ENCODE data around the gene CREB5.
"Not testable (repeated sequence)": the region's sequence is repeated elsewhere in the genome, so short reads cannot be mapped to it uniquely, and the experiment has no call there.

Gene CREB5

GRCh38 chr7:28411876-28412662 lies at the start of gene CREB5:
CREB5 (plus strand) TSS chr7:28412518; CDS start chr7:28412915, 397 bp downstream.
- no peak for DNase-seq (ENCODE audit: low read depth in 2 of 2)

- no peak for DNase-seq (ENCODE audit: low read depth in 2 of 2)
Measured at GRCh38 chr7:28362812-28363211, 49.5 kb upstream of the CREB5 start.

- no peak for DNase-seq (ENCODE audit: low read depth in 2 of 2)
Measured at GRCh38 chr7:28364082-28364481, 48.2 kb upstream of the CREB5 start.

GRCh38 chr7:28369523-28369922 lies 42.8 kb upstream of the CREB5 start:
- DNase-seq (ENCODE audit: low read depth in 2 of 2), result no peak

- no peak for DNase-seq (ENCODE audit: low read depth in 2 of 2)
Measured at GRCh38 chr7:28371846-28372245, 40.5 kb upstream of the CREB5 start.

GRCh38 chr7:28373990-28374389 lies 38.3 kb upstream of the CREB5 start:
- no peak for DNase-seq (ENCODE audit: low read depth in 2 of 2)

GRCh38 chr7:28375729-28376128 lies 36.6 kb upstream of the CREB5 start:
- DNase-seq (ENCODE audit: low read depth in 2 of 2), result no peak

GRCh38 chr7:28376634-28377033 lies 35.7 kb upstream of the CREB5 start:
- DNase-seq (ENCODE audit: low read depth in 2 of 2), result no peak

- DNase-seq (ENCODE audit: low read depth in 2 of 2), result no peak
Measured at GRCh38 chr7:28378574-28379149, 33.7 kb upstream of the CREB5 start.

GRCh38 chr7:28381466-28381865 lies 30.9 kb upstream of the CREB5 start:
- DNase-seq (ENCODE audit: low read depth in 2 of 2), result no peak

- DNase-seq (ENCODE audit: low read depth in 2 of 2), result no peak
Measured at GRCh38 chr7:28382144-28382543, 30.2 kb upstream of the CREB5 start.

GRCh38 chr7:28383975-28384374 lies 28.3 kb upstream of the CREB5 start:
- no peak for DNase-seq (ENCODE audit: low read depth in 2 of 2)

- no peak for DNase-seq (ENCODE audit: low read depth in 2 of 2)
Measured at GRCh38 chr7:28389504-28390395, 22.6 kb upstream of the CREB5 start.

GRCh38 chr7:28390426-28390825 lies 21.9 kb upstream of the CREB5 start:
- DNase-seq (ENCODE audit: low read depth in 2 of 2), result no peak

GRCh38 chr7:28392289-28392688 lies 20.0 kb upstream of the CREB5 start:
- no peak for DNase-seq (ENCODE audit: low read depth in 2 of 2)

- DNase-seq (ENCODE audit: low read depth in 2 of 2), result no peak
Measured at GRCh38 chr7:28395404-28395803, 16.9 kb upstream of the CREB5 start.

- no peak for DNase-seq (ENCODE audit: low read depth in 2 of 2)
Measured at GRCh38 chr7:28395831-28396230, 16.5 kb upstream of the CREB5 start.

- DNase-seq (ENCODE audit: low read depth in 2 of 2), result no peak
Measured at GRCh38 chr7:28397141-28397540, 15.2 kb upstream of the CREB5 start.

- no peak for DNase-seq (ENCODE audit: low read depth in 2 of 2)
Measured at GRCh38 chr7:28400838-28401360, 11.4 kb upstream of the CREB5 start.

GRCh38 chr7:28401567-28401966 lies 10.8 kb upstream of the CREB5 start:
- not testable (repeated sequence) for DNase-seq (ENCODE audit: low read depth in 2 of 2)

GRCh38 chr7:28405662-28406061 lies 6.7 kb upstream of the CREB5 start:
- no peak for DNase-seq (ENCODE audit: low read depth in 2 of 2)

GRCh38 chr7:28406192-28406591 lies 6.1 kb upstream of the CREB5 start:
- DNase-seq (ENCODE audit: low read depth in 2 of 2), result no peak

Measured in stimulated activated CD4-positive, alpha-beta T cell treated with anti-CD3 and anti-CD28 coated beads, Interleukin-4, amount 100 ng/mL, for 48 hours (primary cell).